Measurements from ENCODE around the gene IGFLR1. TPM values are rescaled to one million over a fixed set of nuclear protein-coding genes. Genes with fewer than 3 reads are reported as not detected.

The IGFLR1 gene
- total and polyA plus RNA-seq, 10 donors, result 16.5 to 64.7 (median 46.4) TPM

DNA sequence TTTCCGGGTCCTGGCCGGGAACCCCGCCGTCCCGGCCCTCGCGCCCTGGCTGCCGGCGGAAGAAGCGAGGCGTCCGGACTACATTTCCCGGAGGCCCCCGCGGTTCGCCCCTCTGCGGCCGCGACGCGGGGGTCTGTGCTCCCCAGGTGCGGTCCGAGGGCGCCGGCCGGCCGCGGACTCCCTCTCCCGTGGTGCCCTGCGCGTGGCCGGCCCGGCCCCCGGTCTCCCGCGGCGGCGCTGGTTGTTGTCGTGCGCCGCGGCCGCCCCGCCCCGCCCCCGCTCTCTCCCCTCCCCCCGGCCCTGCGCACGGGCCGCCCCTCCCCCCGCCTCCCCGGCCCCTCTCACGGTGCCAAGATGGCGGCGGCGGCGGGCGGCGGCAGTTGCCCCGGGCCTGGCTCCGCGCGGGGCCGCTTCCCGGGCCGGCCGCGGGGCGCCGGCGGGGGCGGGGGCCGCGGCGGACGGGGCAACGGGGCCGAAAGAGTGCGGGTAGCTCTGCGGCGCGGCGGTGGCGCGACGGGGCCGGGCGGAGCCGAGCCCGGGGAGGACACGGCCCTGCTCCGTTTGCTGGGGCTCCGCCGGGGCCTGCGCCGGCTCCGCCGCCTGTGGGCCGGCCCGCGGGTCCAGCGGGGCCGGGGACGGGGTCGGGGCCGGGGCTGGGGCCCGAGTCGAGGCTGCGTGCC lies 24.4 kb downstream of the IGFLR1 start, which contains the start of gene KMT2B:
Gene KMT2B, plus strand, starts transcription at position 339 of the 680 bp plus-strand sequence. Its CDS starts 16 bp downstream, at position 355.
- WGBS, 5 donors, result 1% methylated on average over 23 to 108 of the region's 109 CpGs; no CpG with 5 or more reads in 1 of the 5 donors
- H3K36me3 ChIP-seq, result peaks cover 0 to 35% (median 28%) of the 10 kb centered on the region in 6 donors
- DNase-seq, result no peak
- TF ChIP-seq POLR2AphosphoS5 (IDR thresholded peaks at IDR 0.05) (peak; percentile 29 to 51 (median 50)), POLR2A (IDR thresholded peaks at IDR 0.05) (no peak)
- H3K27ac ChIP-seq, result peak within 1 kb of the TSS; percentile 88 to 98 (median 92)
- peaks cover 32 to 89% (median 56%) of the 10 kb centered on the region in 6 donors for H3K4me1 ChIP-seq
- H3K9me3 ChIP-seq, result no peaks in the 10 kb centered on the region
- intact Hi-C loops (cut with DNase I; ENCODE audit: low total_unique reads), result loop anchor here (10.0 kb wide), 1 partner anchor 163 kb away; no protein-coding TSS in a partner anchor
- H3K4me3 ChIP-seq, result peak within 1 kb of the TSS; percentile 75 to 97 (median 88)
- H3K27me3 ChIP-seq (replicated peaks in 1 of 7), result no peaks in the 10 kb centered on the region

- Histone ChIP-seq H3K9me3 (no peaks in the 10 kb centered on the region), H3K4me3 (peak overlapping the region; percentile 75 to 97 (median 88)), H3K27me3 (replicated peaks in 1 of 7) (no peaks in the 10 kb centered on the region), H3K4me1 (peaks cover 32 to 89% (median 63%) of the 10 kb centered on the region in 6 donors), H3K27ac (peak overlapping the region; percentile 88 to 98 (median 92)), H3K36me3 (peaks cover 0 to 27% (median 20%) of the 10 kb centered on the region in 6 donors)
- intact Hi-C loops (cut with DNase I; ENCODE audit: low total_unique reads), result loop anchor here (10.0 kb wide), 1 partner anchor 162 kb away; no protein-coding TSS in a partner anchor
- DNase-seq, result peak; percentile 99
- TF ChIP-seq, protein P1, sequence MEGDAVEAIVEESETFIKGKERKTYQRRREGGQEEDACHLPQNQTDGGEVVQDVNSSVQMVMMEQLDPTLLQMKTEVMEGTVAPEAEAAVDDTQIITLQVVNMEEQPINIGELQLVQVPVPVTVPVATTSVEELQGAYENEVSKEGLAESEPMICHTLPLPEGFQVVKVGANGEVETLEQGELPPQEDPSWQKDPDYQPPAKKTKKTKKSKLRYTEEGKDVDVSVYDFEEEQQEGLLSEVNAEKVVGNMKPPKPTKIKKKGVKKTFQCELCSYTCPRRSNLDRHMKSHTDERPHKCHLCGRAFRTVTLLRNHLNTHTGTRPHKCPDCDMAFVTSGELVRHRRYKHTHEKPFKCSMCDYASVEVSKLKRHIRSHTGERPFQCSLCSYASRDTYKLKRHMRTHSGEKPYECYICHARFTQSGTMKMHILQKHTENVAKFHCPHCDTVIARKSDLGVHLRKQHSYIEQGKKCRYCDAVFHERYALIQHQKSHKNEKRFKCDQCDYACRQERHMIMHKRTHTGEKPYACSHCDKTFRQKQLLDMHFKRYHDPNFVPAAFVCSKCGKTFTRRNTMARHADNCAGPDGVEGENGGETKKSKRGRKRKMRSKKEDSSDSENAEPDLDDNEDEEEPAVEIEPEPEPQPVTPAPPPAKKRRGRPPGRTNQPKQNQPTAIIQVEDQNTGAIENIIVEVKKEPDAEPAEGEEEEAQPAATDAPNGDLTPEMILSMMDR (IDR thresholded peaks at IDR 0.05 in 8 of 11, conservative IDR thresholded peaks at IDR 0.05 in 3 of 11), result peak; percentile 83 to 97 (median 92)
- TF ChIP-seq POLR2A (IDR thresholded peaks at IDR 0.05) (no peak), POLR2AphosphoS5 (IDR thresholded peaks at IDR 0.05) (peak; percentile 72 to 84 (median 81))
- 0 to 1% (median 0%) methylated on average over 29 to 77 of the region's 77 CpGs for WGBS, 5 donors
Observed at GRCh38 chr19:35716801-35717664, 25.2 kb downstream of the IGFLR1 start.

- no peak for TF ChIP-seq POLR2A (IDR thresholded peaks at IDR 0.05)
- TF ChIP-seq, protein P1 (IDR thresholded peaks at IDR 0.05 in 8 of 11, conservative IDR thresholded peaks at IDR 0.05 in 3 of 11), result no peak
- no peak for TF ChIP-seq POLR2AphosphoS5 (IDR thresholded peaks at IDR 0.05)
- intact Hi-C loops (cut with DNase I; ENCODE audit: low total_unique reads), result loop anchor here (10.0 kb wide), 1 partner anchor 161 kb away; no protein-coding TSS in a partner anchor
- DNase-seq, result peak; percentile 82
Observed at GRCh38 chr19:35715981-35716800, 26.1 kb downstream of the IGFLR1 start.

More at GRCh38 chr19:35715981-35716800, 26.1 kb downstream of the IGFLR1 start:
- Histone ChIP-seq H3K27ac (peak overlapping the region; percentile 88 to 98 (median 92)), H3K27me3 (replicated peaks in 1 of 7) (no peaks in the 10 kb centered on the region), H3K36me3 (peaks cover 0 to 19% (median 12%) of the 10 kb centered on the region in 6 donors), H3K4me3 (peak overlapping the region; percentile 75 to 97 (median 88)), H3K9me3 (no peaks in the 10 kb centered on the region), H3K4me1 (peaks cover 32 to 89% (median 68%) of the 10 kb centered on the region in 6 donors)
- WGBS, 5 donors, result 1 to 3% (median 2%) methylated on average over 36 to 52 of the region's 52 CpGs
